Measurements from ENCODE around the gene GUK1.

Gene GUK1

GRCh38 chr1:228100822-228101613 is 39.1 kb upstream of the GUK1 start:
- no peak for TF ChIP-seq CTCF (conservative IDR thresholded peaks at IDR 0.05; ENCODE audit: low read depth, low read length)
- no peak for DNase-seq (ENCODE audit: low read depth)
- H3K4me3 ChIP-seq (ENCODE audit: low read length), result no peak overlapping the region

- peak overlapping the region; percentile 83 for H3K4me3 ChIP-seq (ENCODE audit: low read length)
- TF ChIP-seq CTCF (conservative IDR thresholded peaks at IDR 0.05; ENCODE audit: low read depth, low read length), result no peak
- no peak for DNase-seq (ENCODE audit: low read depth)
These were observed 38.5 kb upstream of the GUK1 start for GRCh38 chr1:228101614-228101993.

- H3K4me3 ChIP-seq (ENCODE audit: low read length), result peak overlapping the region; percentile 83
- DNase-seq (ENCODE audit: low read depth), result no peak
- TF ChIP-seq CTCF (conservative IDR thresholded peaks at IDR 0.05; ENCODE audit: low read depth, low read length), result peak; percentile 36
These were observed 37.9 kb upstream of the GUK1 start for GRCh38 chr1:228101994-228102790.

- H3K4me3 ChIP-seq (ENCODE audit: low read length), result peak within 1 kb of the TSS; percentile 83
- TF ChIP-seq CTCF (conservative IDR thresholded peaks at IDR 0.05; ENCODE audit: low read depth, low read length), result no peak
- DNase-seq (ENCODE audit: low read depth), result peak; percentile 63
These were observed 37.1 kb upstream of the GUK1 start, which contains the start of gene C1orf35 for GRCh38 chr1:228102791-228103620. Gene C1orf35 (minus strand): TSS chr1:228103325. CDS start chr1:228103227, 98 bp downstream.

- DNase-seq (ENCODE audit: low read depth), result no peak
- TF ChIP-seq CTCF (conservative IDR thresholded peaks at IDR 0.05; ENCODE audit: low read depth, low read length), result no peak
- H3K4me3 ChIP-seq (ENCODE audit: low read length), result no peak overlapping the region
These were observed 35.4 kb upstream of the GUK1 start for GRCh38 chr1:228104526-228105269.

GRCh38 chr1:228105270-228105995 is 34.6 kb upstream of the GUK1 start:
- TF ChIP-seq CTCF (conservative IDR thresholded peaks at IDR 0.05; ENCODE audit: low read depth, low read length), result no peak
- H3K4me3 ChIP-seq (ENCODE audit: low read length), result no peak overlapping the region
- DNase-seq (ENCODE audit: low read depth), result no peak

All from retinal pigment epithelial cell (primary cell).